Measurements from ENCODE around the gene SURF6.

SURF6 gene

GRCh38 chr9:133348718-133349573, 13.0 kb upstream of the SURF6 start:
- peaks cover 10 to 42% (median 35%) of the 10 kb centered on the region in 5 donors for H3K4me1 ChIP-seq (ENCODE audit: control insufficient read depth in 5 of 5, insufficient read depth in 5 of 5, low read length in 5 of 5)
- H3K4me3 ChIP-seq (ENCODE audit: low read depth in 1 of 5, low read length in 5 of 5): peak overlapping the region; percentile 84 to 99 (median 95)
- peaks cover 5 to 70% (median 58%) of the 10 kb centered on the region in 5 donors for H3K36me3 ChIP-seq (ENCODE audit: control insufficient read depth in 5 of 5, insufficient read depth in 5 of 5, low read length in 5 of 5)

DNA sequence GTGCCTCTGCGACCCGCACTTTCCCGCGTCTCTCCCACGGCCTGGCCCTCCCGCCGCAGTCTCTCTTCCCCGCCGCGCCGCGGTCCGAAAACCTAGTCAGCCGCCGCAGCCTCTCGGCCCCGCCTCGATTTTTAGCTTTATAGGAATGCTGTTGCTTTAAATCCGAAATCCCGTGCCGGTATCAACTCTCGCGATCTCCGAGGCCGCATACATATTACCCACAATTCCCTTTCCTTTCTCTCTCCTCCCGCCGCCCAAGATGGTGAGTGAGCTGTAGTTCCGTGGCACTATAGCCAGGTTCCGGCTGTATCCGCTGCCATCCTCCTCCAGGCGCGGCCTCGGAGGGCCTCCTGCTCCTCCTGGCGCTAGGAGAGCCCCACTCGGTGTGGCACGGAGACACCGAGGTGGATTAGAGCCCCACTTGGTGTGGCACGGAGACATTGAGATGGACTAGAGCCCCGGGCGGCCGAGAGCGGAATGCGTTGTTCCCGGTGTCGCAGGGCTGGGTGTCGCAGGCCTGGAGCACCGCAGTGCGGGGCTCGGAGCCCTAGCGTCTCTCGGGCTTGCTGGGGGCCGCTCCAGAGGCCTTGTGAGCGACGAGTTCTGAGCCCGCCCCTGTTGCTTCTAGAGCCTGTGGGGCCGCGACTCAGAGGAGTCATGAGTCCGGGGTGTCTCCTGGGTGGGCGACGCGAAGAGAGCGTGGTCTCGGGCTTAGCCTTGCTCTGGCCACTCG, 12.2 kb upstream of the SURF6 start, which contains the start of the genes MED22 and RPL7A:
MED22 (minus strand) TSS at position 147 of the 733 bp plus-strand sequence. CDS start 1,469 bp downstream, outside the sequence.
RPL7A (plus strand) TSS at position 234 of the 733 bp plus-strand sequence; CDS start at position 260, 26 bp downstream.
- Histone ChIP-seq H3K27ac (ENCODE audit: low read depth, low read length) (peak within 1 kb of the TSS; percentile 92), H3K4me3 (ENCODE audit: low read depth in 1 of 5, low read length in 5 of 5) (peak within 1 kb of the TSS; percentile 84 to 99 (median 95)), H3K27me3 (ENCODE audit: control insufficient read depth in 5 of 5, insufficient read depth in 4 of 5, low read length in 5 of 5) (no peaks in the 10 kb centered on the region), H3K36me3 (ENCODE audit: control insufficient read depth in 5 of 5, insufficient read depth in 5 of 5, low read length in 5 of 5) (peaks cover 5 to 72% (median 64%) of the 10 kb centered on the region in 5 donors), H3K4me1 (ENCODE audit: control insufficient read depth in 5 of 5, insufficient read depth in 5 of 5, low read length in 5 of 5) (peaks cover 10 to 42% (median 35%) of the 10 kb centered on the region in 5 donors), H3K9ac (ENCODE audit: low read length in 5 of 5) (peak within 1 kb of the TSS; percentile 75 to 99 (median 99)), H3K9me3 (ENCODE audit: control insufficient read depth in 5 of 5, low read length in 5 of 5) (peaks cover 0 to 2% (median 0%) of the 10 kb centered on the region in 5 donors)

More at GRCh38 chr9:133348718-133349573, 13.0 kb upstream of the SURF6 start:
- Histone ChIP-seq H3K9ac (ENCODE audit: low read length in 5 of 5) (peak overlapping the region; percentile 75 to 99 (median 99)), H3K27me3 (ENCODE audit: control insufficient read depth in 5 of 5, insufficient read depth in 4 of 5, low read length in 5 of 5) (no peaks in the 10 kb centered on the region), H3K27ac (ENCODE audit: low read depth, low read length) (peak overlapping the region; percentile 92), H3K9me3 (ENCODE audit: control insufficient read depth in 5 of 5, low read length in 5 of 5) (peaks cover 0 to 2% (median 0%) of the 10 kb centered on the region in 5 donors)

- peak overlapping the region; percentile 26 to 99 (median 98) for H3K9ac ChIP-seq (ENCODE audit: low read length in 5 of 5)
- peaks cover 10 to 47% (median 37%) of the 10 kb centered on the region in 5 donors for H3K4me1 ChIP-seq (ENCODE audit: control insufficient read depth in 5 of 5, insufficient read depth in 5 of 5, low read length in 5 of 5)
- H3K9me3 ChIP-seq (ENCODE audit: control insufficient read depth in 5 of 5, low read length in 5 of 5): peaks cover 0 to 2% (median 0%) of the 10 kb centered on the region in 5 donors
- H3K27me3 ChIP-seq (ENCODE audit: control insufficient read depth in 5 of 5, insufficient read depth in 4 of 5, low read length in 5 of 5): no peaks in the 10 kb centered on the region
- peaks cover 5 to 72% (median 66%) of the 10 kb centered on the region in 5 donors for H3K36me3 ChIP-seq (ENCODE audit: control insufficient read depth in 5 of 5, insufficient read depth in 5 of 5, low read length in 5 of 5)
- peak overlapping the region; percentile 92 for H3K27ac ChIP-seq (ENCODE audit: low read depth, low read length)
- H3K4me3 ChIP-seq (ENCODE audit: low read depth in 1 of 5, low read length in 5 of 5): peak overlapping the region in 4 of 5 donors; percentile 94 to 99 (median 96)
These were observed 11.6 kb upstream of the SURF6 start for GRCh38 chr9:133347515-133347984.

GRCh38 chr9:133346021-133346785, 10.2 kb upstream of the SURF6 start:
- no peaks in the 10 kb centered on the region for H3K27me3 ChIP-seq (ENCODE audit: control insufficient read depth in 5 of 5, insufficient read depth in 4 of 5, low read length in 5 of 5)
- peak overlapping the region in 4 of 5 donors; percentile 94 to 99 (median 96) for H3K4me3 ChIP-seq (ENCODE audit: low read depth in 1 of 5, low read length in 5 of 5)
- H3K9ac ChIP-seq (ENCODE audit: low read length in 5 of 5): peak overlapping the region in 3 of 5 donors; percentile 76 to 79 (median 76)
- H3K9me3 ChIP-seq (ENCODE audit: control insufficient read depth in 5 of 5, low read length in 5 of 5): no peaks in the 10 kb centered on the region
- peak overlapping the region; percentile 92 for H3K27ac ChIP-seq (ENCODE audit: low read depth, low read length)
- H3K4me1 ChIP-seq (ENCODE audit: control insufficient read depth in 5 of 5, insufficient read depth in 5 of 5, low read length in 5 of 5): peaks cover 10 to 52% (median 39%) of the 10 kb centered on the region in 5 donors
- peaks cover 5 to 72% (median 66%) of the 10 kb centered on the region in 5 donors for H3K36me3 ChIP-seq (ENCODE audit: control insufficient read depth in 5 of 5, insufficient read depth in 5 of 5, low read length in 5 of 5)

DNA sequence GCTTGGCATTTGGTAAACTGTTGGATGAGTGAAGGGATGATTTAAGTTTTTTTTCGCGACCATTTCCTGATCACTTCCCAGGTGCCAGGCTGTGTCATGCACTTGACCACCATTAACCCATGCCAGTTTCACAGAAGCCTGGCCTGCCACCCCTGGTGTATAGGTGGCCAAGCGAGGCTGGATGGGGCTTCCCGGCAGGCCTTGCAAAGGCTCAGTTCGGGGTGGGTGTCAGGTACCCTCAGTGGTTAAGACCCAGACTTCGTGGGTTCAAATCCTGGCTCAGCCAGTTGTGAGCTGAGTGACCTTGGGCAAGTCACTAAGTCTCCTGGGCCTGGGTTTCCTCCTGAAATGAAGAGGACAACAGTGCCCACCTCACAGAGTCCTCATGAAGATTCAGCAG, 9.6 kb upstream of the SURF6 start:
- Histone ChIP-seq H3K27me3 (ENCODE audit: control insufficient read depth in 5 of 5, insufficient read depth in 4 of 5, low read length in 5 of 5) (no peaks in the 10 kb centered on the region), H3K9ac (ENCODE audit: low read length in 5 of 5) (peak overlapping the region in 2 of 5 donors; percentile 5 to 35), H3K27ac (ENCODE audit: low read depth, low read length) (no peak overlapping the region), H3K36me3 (ENCODE audit: control insufficient read depth in 5 of 5, insufficient read depth in 5 of 5, low read length in 5 of 5) (peaks cover under 1 to 72% (median 66%) of the 10 kb centered on the region in 5 donors), H3K9me3 (ENCODE audit: control insufficient read depth in 5 of 5, low read length in 5 of 5) (no peaks in the 10 kb centered on the region), H3K4me3 (ENCODE audit: low read depth in 1 of 5, low read length in 5 of 5) (no peak overlapping the region), H3K4me1 (ENCODE audit: control insufficient read depth in 5 of 5, insufficient read depth in 5 of 5, low read length in 5 of 5) (peaks cover 10 to 57% (median 42%) of the 10 kb centered on the region in 5 donors)

DNA sequence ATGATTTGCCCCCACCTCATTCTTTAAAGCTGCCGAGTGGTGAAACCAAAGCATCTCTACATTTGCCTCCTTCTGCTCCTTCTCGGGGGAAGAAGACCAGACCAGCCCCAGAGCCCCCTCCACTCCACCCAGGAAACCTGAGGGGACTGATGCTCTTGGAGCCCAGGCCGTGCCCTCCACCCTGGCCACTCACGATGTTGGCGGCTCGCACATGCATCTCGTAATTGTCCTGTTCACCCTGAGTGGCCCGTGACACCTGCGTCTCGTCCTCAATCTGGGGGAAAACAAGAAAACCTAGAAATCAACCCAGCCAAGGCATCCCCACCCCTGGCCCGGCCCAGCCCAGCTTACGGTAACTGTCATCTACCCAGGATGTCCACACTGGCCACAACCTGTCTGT, 9.0 kb upstream of the SURF6 start:
- Histone ChIP-seq H3K9me3 (ENCODE audit: control insufficient read depth in 5 of 5, low read length in 5 of 5) (no peaks in the 10 kb centered on the region), H3K27me3 (ENCODE audit: control insufficient read depth in 5 of 5, insufficient read depth in 4 of 5, low read length in 5 of 5) (no peaks in the 10 kb centered on the region), H3K4me3 (ENCODE audit: low read depth in 1 of 5, low read length in 5 of 5) (no peak overlapping the region), H3K27ac (ENCODE audit: low read depth, low read length) (no peak overlapping the region), H3K36me3 (ENCODE audit: control insufficient read depth in 5 of 5, insufficient read depth in 5 of 5, low read length in 5 of 5) (peaks cover 0 to 72% (median 65%) of the 10 kb centered on the region in 5 donors), H3K4me1 (ENCODE audit: control insufficient read depth in 5 of 5, insufficient read depth in 5 of 5, low read length in 5 of 5) (peaks cover 11 to 63% (median 45%) of the 10 kb centered on the region in 5 donors), H3K9ac (ENCODE audit: low read length in 5 of 5) (peak overlapping the region in 1 of 5 donors; percentile 35)

GRCh38 chr9:133344071-133344470, 8.1 kb upstream of the SURF6 start:
- Histone ChIP-seq H3K4me1 (ENCODE audit: control insufficient read depth in 5 of 5, insufficient read depth in 5 of 5, low read length in 5 of 5) (peaks cover 10 to 64% (median 46%) of the 10 kb centered on the region in 5 donors), H3K27me3 (ENCODE audit: control insufficient read depth in 5 of 5, insufficient read depth in 4 of 5, low read length in 5 of 5) (no peaks in the 10 kb centered on the region), H3K36me3 (ENCODE audit: control insufficient read depth in 5 of 5, insufficient read depth in 5 of 5, low read length in 5 of 5) (peaks cover 0 to 72% (median 62%) of the 10 kb centered on the region in 5 donors), H3K27ac (ENCODE audit: low read depth, low read length) (no peak overlapping the region), H3K9ac (ENCODE audit: low read length in 5 of 5) (no peak overlapping the region), H3K9me3 (ENCODE audit: control insufficient read depth in 5 of 5, low read length in 5 of 5) (no peaks in the 10 kb centered on the region), H3K4me3 (ENCODE audit: low read depth in 1 of 5, low read length in 5 of 5) (no peak overlapping the region)

GRCh38 chr9:133342570-133342969, 6.6 kb upstream of the SURF6 start:
- Histone ChIP-seq H3K27ac (ENCODE audit: low read depth, low read length) (no peak overlapping the region), H3K36me3 (ENCODE audit: control insufficient read depth in 5 of 5, insufficient read depth in 5 of 5, low read length in 5 of 5) (peaks cover 0 to 73% (median 62%) of the 10 kb centered on the region in 5 donors)

DNA sequence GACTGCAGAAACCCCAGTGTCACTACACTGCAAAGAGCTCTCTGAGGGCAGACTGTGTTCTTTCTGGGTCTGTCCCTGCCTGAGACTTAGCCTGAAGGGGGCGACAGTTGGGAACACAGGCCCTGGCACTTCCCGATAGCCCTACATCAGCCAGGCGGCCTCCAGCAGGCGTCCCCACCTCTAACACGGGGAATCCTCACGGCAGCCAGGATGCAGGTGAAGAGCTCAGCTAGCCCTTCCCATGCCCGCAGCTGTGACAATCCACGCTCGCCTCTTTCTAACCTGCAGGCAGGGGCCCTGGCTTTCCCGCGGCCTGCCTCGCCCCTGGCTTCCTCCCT, 6.0 kb upstream of the SURF6 start:
- H3K4me1 ChIP-seq (ENCODE audit: control insufficient read depth in 5 of 5, insufficient read depth in 5 of 5, low read length in 5 of 5): peaks cover 7 to 58% (median 40%) of the 10 kb centered on the region in 5 donors
- H3K36me3 ChIP-seq (ENCODE audit: control insufficient read depth in 5 of 5, insufficient read depth in 5 of 5, low read length in 5 of 5): peaks cover 0 to 73% (median 62%) of the 10 kb centered on the region in 5 donors
- H3K4me3 ChIP-seq (ENCODE audit: low read depth in 1 of 5, low read length in 5 of 5): no peak overlapping the region
- no peaks in the 10 kb centered on the region for H3K9me3 ChIP-seq (ENCODE audit: control insufficient read depth in 5 of 5, low read length in 5 of 5)
- no peak overlapping the region for H3K27ac ChIP-seq (ENCODE audit: low read depth, low read length)
- H3K27me3 ChIP-seq (ENCODE audit: control insufficient read depth in 5 of 5, insufficient read depth in 4 of 5, low read length in 5 of 5): no peaks in the 10 kb centered on the region
- no peak overlapping the region for H3K9ac ChIP-seq (ENCODE audit: low read length in 5 of 5)

More at GRCh38 chr9:133342570-133342969, 6.6 kb upstream of the SURF6 start:
- Histone ChIP-seq H3K9me3 (ENCODE audit: control insufficient read depth in 5 of 5, low read length in 5 of 5) (no peaks in the 10 kb centered on the region), H3K27me3 (ENCODE audit: control insufficient read depth in 5 of 5, insufficient read depth in 4 of 5, low read length in 5 of 5) (no peaks in the 10 kb centered on the region), H3K9ac (ENCODE audit: low read length in 5 of 5) (no peak overlapping the region), H3K4me3 (ENCODE audit: low read depth in 1 of 5, low read length in 5 of 5) (no peak overlapping the region), H3K4me1 (ENCODE audit: control insufficient read depth in 5 of 5, insufficient read depth in 5 of 5, low read length in 5 of 5) (peaks cover 7 to 63% (median 44%) of the 10 kb centered on the region in 5 donors)

All from subcutaneous abdominal adipose tissue (tissue), 5 donors.